GM19351 (cell line): ENCODE results near the gene AKAP1.

Source experiments
- ATAC-seq: cut with Tn5 transposase; IDR thresholded peaks from one replicate; pipeline ENCODE4 v1.9.1; 2021; ENCODE audit warnings: mild to moderate bottlenecking, moderate library complexity; ENCODE audit not compliant: unreplicated experiment

The AKAP1 gene

GRCh38 chr17:57105591-57105990 is 20.5 kb downstream of the AKAP1 start:
- no peak for ATAC-seq

DNA sequence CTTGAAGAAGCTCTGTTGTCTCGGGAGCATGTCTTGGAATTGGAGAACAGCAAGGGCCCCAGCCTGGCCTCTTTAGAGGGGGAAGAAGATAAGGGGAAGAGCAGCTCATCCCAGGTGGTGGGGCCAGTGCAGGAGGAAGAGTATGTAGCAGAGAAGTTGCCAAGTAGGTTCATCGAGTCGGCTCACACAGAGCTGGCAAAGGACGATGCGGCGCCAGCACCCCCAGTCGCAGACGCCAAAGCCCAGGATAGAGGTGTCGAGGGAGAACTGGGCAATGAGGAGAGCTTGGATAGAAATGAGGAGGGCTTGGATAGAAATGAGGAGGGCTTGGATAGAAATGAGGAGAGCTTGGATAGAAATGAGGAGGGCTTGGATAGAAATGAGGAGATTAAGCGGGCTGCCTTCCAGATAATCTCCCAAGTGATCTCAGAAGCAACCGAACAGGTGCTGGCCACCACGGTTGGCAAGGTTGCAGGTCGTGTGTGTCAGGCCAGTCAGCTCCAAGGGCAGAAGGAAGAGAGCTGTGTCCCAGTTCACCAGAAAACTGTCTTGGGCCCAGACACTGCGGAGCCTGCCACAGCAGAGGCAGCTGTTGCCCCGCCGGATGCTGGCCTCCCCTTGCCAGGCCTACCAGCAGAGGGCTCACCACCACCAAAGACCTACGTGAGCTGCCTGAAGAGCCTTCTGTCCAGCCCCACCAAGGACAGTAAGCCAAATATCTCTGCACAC is 21.2 kb downstream of the AKAP1 start:
- no peak for ATAC-seq

DNA sequence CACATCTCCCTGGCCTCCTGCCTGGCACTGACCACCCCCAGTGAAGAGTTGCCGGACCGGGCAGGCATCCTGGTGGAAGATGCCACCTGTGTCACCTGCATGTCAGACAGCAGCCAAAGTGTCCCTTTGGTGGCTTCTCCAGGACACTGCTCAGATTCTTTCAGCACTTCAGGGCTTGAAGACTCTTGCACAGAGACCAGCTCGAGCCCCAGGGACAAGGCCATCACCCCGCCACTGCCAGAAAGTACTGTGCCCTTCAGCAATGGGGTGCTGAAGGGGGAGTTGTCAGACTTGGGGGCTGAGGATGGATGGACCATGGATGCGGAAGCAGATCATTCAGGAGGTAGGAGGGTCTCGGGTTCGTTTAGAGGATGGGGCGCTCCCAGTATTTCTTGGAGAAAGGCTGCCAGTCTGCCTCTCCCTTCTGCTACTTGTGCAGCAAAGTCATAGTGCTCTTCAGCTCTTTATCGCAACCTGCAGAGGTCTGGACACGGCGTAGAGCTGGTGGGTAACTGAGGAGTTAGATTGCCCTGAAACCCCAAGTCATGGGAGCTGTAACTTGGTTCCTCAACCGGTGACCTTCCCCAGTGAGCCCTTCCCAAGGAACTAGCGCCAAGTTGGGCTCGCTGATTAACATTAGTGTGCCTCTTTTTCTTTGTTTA is 21.9 kb downstream of the AKAP1 start:
- no peak for ATAC-seq

DNA sequence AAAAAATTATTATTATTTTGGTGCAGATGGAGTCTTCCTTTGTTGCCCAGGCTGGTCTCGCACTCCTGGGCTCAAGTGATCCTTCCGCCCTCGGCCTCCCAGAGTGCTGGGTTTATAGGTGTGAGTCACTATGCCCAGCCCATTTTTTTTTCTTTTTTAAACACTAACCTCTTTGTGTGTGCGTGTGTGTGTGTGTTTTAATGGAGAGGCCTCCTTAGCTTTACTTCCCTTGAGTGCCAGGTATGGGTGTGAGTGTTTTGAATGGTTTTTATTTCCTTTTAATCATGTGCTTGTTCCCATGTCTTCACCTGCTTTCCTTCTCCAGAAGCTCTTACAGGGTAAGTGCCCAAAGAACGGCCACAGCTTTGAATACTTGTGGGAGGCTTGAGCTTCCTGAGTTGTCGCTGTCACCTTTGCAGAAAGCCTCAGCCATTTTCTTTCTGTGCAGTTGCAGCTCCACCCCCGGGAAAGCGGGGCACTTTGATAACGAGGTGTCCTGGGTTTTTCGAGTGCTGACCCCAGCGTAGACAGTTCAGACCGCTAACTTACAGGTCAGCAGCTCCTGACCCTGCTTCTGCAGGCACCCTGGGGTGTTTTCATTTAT is 22.6 kb downstream of the AKAP1 start:
- ATAC-seq: no peak

DNA sequence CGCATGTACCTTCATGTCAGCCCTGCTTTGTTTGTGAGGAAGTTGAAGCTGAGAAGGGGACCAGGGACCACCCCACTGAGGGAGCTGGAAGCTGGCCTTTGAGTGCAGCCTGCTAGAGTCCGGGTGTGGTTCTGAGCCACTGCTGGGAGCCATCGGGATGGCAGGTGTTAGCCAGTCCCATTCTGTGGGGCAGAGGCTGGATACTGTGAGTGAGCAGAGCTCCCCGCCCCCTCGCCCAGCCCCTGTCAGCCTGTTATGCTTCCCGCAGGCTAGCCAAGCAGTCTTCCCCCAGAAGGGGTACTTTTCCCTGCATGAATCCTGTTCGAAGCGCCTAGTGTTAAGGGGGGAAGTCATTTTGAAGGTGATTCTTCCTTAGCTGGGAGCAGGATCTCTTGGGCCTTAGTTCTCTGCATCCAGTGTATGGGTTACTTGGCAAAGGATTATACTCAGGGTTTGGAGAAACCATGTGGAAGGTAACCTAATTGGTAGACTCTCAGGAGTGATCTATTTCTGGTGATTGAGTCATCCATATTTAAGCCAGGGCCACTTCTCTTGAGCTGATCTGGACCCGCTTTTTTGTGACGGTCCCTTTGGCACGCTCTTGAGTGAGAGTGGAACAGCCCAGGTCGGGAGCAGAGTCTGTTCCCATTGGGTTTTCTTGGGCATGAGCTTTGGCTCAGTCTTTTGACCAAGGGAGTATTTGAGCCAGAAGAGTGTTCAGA is 23.8 kb downstream of the AKAP1 start:
- no peak for ATAC-seq

GRCh38 chr17:57109393-57110151 is 24.5 kb downstream of the AKAP1 start:
- no peak for ATAC-seq

DNA sequence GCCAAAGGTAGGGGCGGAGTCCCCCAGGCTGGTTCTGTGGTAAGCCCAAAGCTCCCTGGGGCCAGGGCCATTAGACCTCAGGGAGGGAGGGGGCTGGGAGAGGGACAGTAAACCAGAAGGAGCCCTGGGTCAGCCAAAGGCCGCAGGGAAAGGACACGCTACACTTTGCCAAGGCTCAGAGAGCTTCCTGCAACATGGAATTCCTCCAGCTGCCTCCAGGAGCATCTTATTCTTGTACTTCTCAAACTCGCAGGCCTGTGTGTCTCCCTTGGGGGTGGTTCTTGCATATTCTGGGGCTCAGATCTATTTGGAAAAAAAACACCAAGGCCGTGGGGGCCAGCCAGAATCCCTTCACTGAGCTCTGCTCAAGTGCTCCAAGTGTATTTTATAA is 25.1 kb downstream of the AKAP1 start:
- no peak for ATAC-seq

DNA sequence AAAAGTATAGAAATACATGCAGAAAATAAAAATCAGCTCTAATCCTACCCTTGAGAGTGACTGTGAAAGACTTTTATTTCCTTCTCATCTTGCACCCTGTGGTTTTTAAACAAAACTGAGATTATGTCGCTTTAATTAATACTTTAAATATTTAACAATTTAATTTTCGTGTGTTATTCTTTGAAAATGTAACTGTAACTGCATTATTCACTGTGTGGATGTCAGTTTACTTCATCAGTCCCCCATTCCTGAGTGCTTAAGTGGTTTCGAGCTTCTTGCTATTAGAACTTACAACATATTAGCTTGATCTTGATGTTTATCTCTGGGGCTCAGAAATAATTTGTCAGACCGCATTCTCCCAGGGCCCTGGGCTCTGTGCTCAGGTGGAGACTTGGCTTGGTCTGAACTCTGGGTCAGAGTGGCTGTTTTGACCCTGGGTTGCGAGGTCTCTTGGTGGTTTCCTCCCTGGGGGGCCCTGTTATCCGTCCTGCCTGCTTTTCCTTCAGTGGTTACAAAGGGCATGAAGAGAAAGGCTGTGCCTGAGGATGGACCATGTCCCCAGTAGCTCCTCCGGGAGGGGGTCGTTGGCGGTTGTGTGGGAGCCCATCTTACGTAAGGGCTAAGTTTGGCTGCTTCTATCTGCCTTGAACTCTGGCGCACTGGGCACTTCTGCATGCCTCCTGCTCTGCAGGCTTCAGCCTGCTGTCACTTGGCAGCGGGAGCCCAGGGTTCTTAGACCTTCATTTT is 25.7 kb downstream of the AKAP1 start:
- ATAC-seq: no peak

DNA sequence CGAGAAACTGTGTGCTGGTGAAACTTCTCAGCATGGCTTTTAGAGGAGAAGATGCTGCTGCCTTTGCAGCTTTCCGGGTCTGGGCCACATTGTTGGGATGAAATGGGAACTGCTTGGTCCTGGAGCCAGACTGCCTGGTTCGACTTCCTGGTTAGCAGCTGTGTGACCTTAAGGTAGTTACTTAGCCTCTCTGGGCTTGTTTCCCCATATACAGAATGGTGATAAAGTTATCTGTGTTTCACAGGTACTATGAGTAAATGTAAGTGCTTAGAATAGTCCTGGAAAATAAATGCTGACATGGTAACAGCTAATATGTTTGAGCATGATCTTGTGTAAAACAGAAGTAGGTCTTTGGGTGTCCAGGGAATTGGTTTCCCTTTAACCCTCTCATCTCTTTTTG is 26.3 kb downstream of the AKAP1 start:
- no peak for ATAC-seq

- ATAC-seq: no peak
These were observed 28.0 kb downstream of the AKAP1 start for GRCh38 chr17:57113011-57113410.

- ATAC-seq: no peak
These were observed 28.6 kb downstream of the AKAP1 start for GRCh38 chr17:57113656-57114055.

DNA sequence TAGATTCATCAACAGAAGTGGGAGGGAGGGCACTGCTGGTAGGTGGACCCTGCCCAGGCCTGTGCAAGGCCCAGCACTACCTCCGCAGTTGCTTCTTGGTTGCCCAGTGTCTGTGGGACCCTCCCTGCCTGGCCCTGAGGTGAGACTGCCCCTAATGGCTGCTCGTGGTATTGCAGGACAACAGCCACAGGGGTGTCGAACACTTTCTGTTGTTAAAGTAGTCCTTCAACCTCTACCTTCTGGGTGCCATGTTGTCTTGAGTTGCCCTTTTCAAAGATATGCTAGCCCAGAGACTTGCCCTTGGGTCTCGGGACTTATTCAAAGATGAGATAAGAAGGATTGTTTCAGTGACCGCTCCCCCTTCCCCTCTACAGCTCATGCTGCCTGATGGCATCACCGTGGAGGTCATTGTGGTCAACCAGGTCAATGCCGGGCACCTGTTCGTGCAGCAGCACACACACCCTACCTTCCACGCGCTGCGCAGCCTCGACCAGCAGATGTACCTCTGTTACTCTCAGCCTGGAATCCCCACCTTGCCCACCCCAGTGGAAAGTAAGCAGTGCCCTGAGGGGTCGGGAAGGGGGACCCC is 29.1 kb downstream of the AKAP1 start:
- ATAC-seq: no peak

DNA sequence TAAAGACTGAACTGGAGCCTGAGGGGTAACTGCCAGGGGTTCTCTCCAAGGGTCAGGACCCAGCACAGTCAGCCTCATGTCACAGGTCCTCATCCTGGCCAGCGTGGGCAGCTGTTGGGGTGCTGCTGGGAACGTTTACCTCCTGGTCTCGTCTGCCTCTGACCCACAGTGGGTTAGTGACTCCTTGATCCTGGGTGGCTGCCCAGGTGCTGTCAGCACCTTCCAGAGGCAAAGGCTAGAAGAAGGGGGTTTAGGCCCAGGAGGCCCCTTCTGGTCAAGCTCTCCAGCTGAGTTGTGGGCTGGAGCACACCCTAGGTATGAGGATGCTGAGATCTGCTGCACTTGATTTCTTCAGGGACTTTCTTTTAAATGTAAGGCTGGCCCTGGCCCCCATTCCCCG is 30.3 kb downstream of the AKAP1 start:
- ATAC-seq: no peak

- no peak for ATAC-seq
These were observed 30.9 kb downstream of the AKAP1 start for GRCh38 chr17:57115916-57116315.

GRCh38 chr17:57117798-57118197 is 32.8 kb downstream of the AKAP1 start:
- no peak for ATAC-seq

DNA sequence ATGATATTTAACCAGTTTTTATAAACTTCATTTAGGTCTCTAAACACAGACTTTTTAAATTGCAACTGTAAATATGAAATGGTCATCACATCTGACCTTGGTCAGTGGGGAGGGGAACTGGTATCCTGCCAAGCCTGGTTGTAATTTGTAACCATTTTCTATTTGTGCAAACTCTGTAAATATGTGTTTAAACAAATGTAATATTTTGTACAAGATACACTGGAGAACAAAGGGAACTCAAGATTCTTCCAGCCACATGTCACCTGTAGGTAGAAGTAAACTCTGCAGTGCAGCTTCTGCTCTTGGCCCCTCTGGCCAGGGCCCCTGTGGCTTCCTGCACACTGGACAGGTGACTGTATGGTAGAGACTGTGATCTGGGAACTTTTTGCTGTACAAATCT is 35.8 kb downstream of the AKAP1 start:
- ATAC-seq: no peak

DNA sequence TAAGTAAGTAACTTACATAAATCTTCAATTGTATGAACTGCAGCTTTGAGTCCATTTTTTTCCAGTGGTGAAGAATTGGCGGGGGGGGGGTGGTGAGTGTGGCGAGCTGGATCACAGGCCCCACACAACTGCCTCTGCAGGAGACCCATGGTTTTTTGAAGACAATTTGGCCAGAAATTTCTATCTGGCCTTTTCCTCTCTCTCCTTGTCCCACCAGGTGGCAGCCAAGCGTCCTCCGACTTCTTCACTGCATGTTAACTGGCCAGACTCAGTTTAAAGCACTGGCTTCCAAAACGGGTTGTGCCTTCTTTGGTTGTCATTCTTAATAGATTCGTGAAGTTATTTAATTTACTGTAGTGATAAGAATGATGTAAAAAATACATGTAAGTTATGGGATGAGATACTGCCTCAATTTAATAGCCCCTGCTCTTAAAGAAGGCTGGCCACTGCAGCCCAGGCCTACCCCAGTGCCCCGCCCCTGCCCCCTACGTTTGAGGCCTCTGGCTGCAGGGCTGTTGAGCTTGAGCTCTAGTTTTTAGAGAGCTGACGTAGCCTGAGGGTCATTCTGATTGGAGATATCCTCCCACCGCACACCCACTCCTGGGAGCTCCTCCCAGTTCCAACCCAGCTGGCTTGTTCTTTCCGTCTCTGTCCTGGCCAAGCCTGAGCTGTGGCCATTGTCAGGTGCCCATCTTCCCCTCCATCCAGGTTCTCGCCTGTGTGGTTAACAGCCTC is 36.4 kb downstream of the AKAP1 start:
- ATAC-seq: no peak

DNA sequence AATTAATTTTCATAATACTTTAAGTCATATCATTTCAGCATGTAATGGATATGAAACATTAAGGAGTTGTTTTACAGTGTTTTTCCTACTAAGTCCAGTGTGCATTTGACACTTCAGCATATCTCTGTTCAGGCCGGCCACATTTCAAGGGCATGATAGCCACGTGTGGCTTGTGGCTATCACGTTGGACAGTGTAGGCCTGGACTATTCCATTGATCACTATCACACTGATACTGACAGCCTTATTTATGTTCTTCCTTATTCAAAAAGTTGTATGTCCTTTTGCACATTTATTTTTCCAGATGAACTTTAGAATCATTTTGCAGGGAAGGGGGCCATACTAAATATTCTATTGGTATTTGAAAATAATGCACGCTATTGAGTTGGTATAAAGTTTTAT is 39.0 kb downstream of the AKAP1 start:
- ATAC-seq: no peak

DNA sequence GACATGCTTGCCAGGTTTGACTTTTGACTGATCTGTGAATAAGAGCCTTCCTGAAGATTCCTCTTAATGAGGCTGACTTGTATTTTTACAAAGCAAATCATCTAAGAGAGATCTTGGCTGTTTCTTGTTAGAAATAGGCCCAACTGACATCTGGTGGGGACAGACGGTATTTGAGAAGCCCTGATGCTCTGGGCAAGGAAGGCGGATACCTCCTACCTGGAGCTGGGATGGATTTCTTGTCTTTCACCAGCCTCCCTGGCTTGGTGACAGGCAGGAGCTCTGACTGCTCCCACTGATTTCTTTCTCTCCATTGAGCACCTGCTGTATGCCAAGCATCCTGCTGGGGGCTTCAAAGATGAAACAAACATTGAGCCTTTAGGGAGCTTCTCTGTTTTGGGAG is 40.4 kb downstream of the AKAP1 start:
- ATAC-seq: no peak
